ENCODE measurements around the gene KLF2.

GRCh38 chr19:16364231-16364865 lies 39.7 kb downstream of the KLF2 start:
- no peak for TF ChIP-seq POLR2A (IDR thresholded peaks at IDR 0.05)
- no peak for TF ChIP-seq CTCF (IDR thresholded peaks at IDR 0.05)
